ENCODE data around the gene CTSH.
"Not testable (repeated sequence)": the region's sequence is repeated elsewhere in the genome, so short reads cannot be mapped to it uniquely, and the experiment has no call there.

The CTSH gene

GRCh38 chr15:78938658-78939488, 6.0 kb downstream of the CTSH start:
- no peak for DNase-seq

GRCh38 chr15:78937132-78937739, 7.6 kb downstream of the CTSH start:
- peak; percentile 37 for DNase-seq

GRCh38 chr15:78934655-78935023, 10.2 kb downstream of the CTSH start:
- DNase-seq: no peak

- DNase-seq: no peak
These were observed 10.8 kb downstream of the CTSH start for GRCh38 chr15:78933823-78934654.

- no peak for DNase-seq
These were observed 11.5 kb downstream of the CTSH start for GRCh38 chr15:78933187-78933822.

- no peak for DNase-seq
These were observed 12.5 kb downstream of the CTSH start for GRCh38 chr15:78932258-78932808.

- DNase-seq: no peak
These were observed 13.2 kb downstream of the CTSH start for GRCh38 chr15:78931439-78932257.

GRCh38 chr15:78930577-78931388, 14.1 kb downstream of the CTSH start:
- no peak for DNase-seq

GRCh38 chr15:78929536-78930264, 15.1 kb downstream of the CTSH start:
- DNase-seq: no peak

GRCh38 chr15:78928616-78929093, 16.2 kb downstream of the CTSH start:
- no peak for DNase-seq

GRCh38 chr15:78928176-78928575, 16.7 kb downstream of the CTSH start:
- DNase-seq: not testable (repeated sequence)

- DNase-seq: no peak
These were observed 17.6 kb downstream of the CTSH start for GRCh38 chr15:78927077-78927790.

- DNase-seq: no peak
These were observed 18.7 kb downstream of the CTSH start for GRCh38 chr15:78925956-78926743.

GRCh38 chr15:78925076-78925624, 19.7 kb downstream of the CTSH start:
- DNase-seq: no peak

GRCh38 chr15:78923480-78924360, 21.1 kb downstream of the CTSH start:
- DNase-seq: no peak

GRCh38 chr15:78923015-78923414, 21.8 kb downstream of the CTSH start:
- no peak for DNase-seq

GRCh38 chr15:78922527-78922926, 22.3 kb downstream of the CTSH start:
- no peak for DNase-seq
